ENCODE data around the gene GPR158. TPM values are rescaled to one million over a fixed set of nuclear protein-coding genes. Genes with fewer than 3 reads are reported as not detected.

GPR158 gene
- total RNA-seq, 1 experiment from 2014 or later, result 0.24 TPM

GRCh38 chr10:25651534-25651933 is 476.7 kb downstream of the GPR158 start:
- Mint-ChIP-seq H3K4me3 (no peak overlapping the region), H3K4me1 (peaks cover 3 to 6% of the 10 kb centered on the region in 2 experiments; a peak in 3 of 4 replicates), H3K9me3 (no peaks in the 10 kb centered on the region), H3K27me3 (ENCODE audit: low read depth) (no peaks in the 10 kb centered on the region), H3K27ac (no peak overlapping the region), H3K36me3 (ENCODE audit: insufficient read depth in 1 of 3, low read depth in 3 of 3) (no peaks in the 10 kb centered on the region)
- Histone ChIP-seq H2AFZ (ENCODE audit: low read length) (no peak overlapping the region), H3K23me2 (ENCODE audit: insufficient read length, low read depth, low read length, poor library complexity, severe bottlenecking) (no peaks in the 10 kb centered on the region), H3K4ac (ENCODE audit: low read depth, low read length) (no peak overlapping the region), H2BK12ac (ENCODE audit: insufficient read length, low read depth, low read length) (no peak overlapping the region), H4K20me1 (ENCODE audit: control insufficient read depth, insufficient read depth, insufficient read length) (no peaks in the 10 kb centered on the region), H3K9ac (ENCODE audit: extremely low read depth, insufficient read length, low read length) (no peak overlapping the region), H3K4me2 (ENCODE audit: insufficient read depth, insufficient read length, low read length) (no peak overlapping the region), H3K4me1 (ENCODE audit: insufficient read depth, low read length) (no peaks in the 10 kb centered on the region), H2BK15ac (ENCODE audit: low read depth, low read length) (no peak overlapping the region), H3K27ac (ENCODE audit: insufficient read length, low read depth, low read length) (no peak overlapping the region), H3K79me1 (ENCODE audit: insufficient read depth, low read depth, low read length, poor library complexity, severe bottlenecking) (no peaks in the 10 kb centered on the region), H4K8ac (replicated peaks; ENCODE audit: insufficient read length, low read depth, low read length) (no peak overlapping the region), H3K9me3 (ENCODE audit: control insufficient read depth, low read depth, low read length) (no peaks in the 10 kb centered on the region), H2BK20ac (ENCODE audit: low read depth, low read length, poor library complexity, severe bottlenecking) (no peak overlapping the region), H3K79me2 (ENCODE audit: insufficient read depth, low read length) (no peaks in the 10 kb centered on the region), H4K91ac (ENCODE audit: insufficient read length, low read depth, low read length) (no peak overlapping the region), H3K18ac (ENCODE audit: insufficient read length, low read depth, low read length) (no peak overlapping the region), H3T11ph (ENCODE audit: low read length) (no peak overlapping the region), H2AK5ac (ENCODE audit: insufficient read length, low read length) (no peak overlapping the region), H3K23ac (ENCODE audit: insufficient read length, low read depth, low read length) (no peak overlapping the region), H3K27me3 (ENCODE audit: insufficient read depth, low read length) (no peaks in the 10 kb centered on the region), H3K56ac (ENCODE audit: insufficient read length, low read depth, low read length) (no peak overlapping the region), H2BK120ac (ENCODE audit: low read depth, low read length, poor library complexity, severe bottlenecking) (no peak overlapping the region), H2BK5ac (ENCODE audit: insufficient read length, low read length) (no peak overlapping the region), H3K14ac (ENCODE audit: insufficient read depth, low read length) (no peak overlapping the region), H4K5ac (ENCODE audit: insufficient read length, low read depth, low read length) (no peak overlapping the region)
- TF ChIP-seq, protein P1, sequence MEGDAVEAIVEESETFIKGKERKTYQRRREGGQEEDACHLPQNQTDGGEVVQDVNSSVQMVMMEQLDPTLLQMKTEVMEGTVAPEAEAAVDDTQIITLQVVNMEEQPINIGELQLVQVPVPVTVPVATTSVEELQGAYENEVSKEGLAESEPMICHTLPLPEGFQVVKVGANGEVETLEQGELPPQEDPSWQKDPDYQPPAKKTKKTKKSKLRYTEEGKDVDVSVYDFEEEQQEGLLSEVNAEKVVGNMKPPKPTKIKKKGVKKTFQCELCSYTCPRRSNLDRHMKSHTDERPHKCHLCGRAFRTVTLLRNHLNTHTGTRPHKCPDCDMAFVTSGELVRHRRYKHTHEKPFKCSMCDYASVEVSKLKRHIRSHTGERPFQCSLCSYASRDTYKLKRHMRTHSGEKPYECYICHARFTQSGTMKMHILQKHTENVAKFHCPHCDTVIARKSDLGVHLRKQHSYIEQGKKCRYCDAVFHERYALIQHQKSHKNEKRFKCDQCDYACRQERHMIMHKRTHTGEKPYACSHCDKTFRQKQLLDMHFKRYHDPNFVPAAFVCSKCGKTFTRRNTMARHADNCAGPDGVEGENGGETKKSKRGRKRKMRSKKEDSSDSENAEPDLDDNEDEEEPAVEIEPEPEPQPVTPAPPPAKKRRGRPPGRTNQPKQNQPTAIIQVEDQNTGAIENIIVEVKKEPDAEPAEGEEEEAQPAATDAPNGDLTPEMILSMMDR (conservative IDR thresholded peaks at IDR 0.05), result no peak
- WGBS (ENCODE audit: extremely low coverage, insufficient read length, low lambda C conversion rate), result no CpG with 5 or more reads among the region's 2 CpGs
- no peak for DNase-seq

Other genes starting within 250 kb of the GPR158 start
- gene PRTFDC1, start 222.4 kb upstream of the GPR158 start, total RNA-seq (2021), result 6.8 and 7.5 TPM in 2 replicates
- gene ENKUR, start 158.8 kb upstream of the GPR158 start, total RNA-seq (2021), result 0.26 TPM in 1 of 2 replicates, not detected in the other
- gene THNSL1, start 158.4 kb upstream of the GPR158 start, total RNA-seq (2021), result 3.9 and 4.2 TPM in 2 replicates